ENCODE results near the gene COA8. TPM values are rescaled to one million over a fixed set of nuclear protein-coding genes. Genes with fewer than 3 reads are reported as not detected.

The COA8 gene
- total RNA-seq, 1 donor from 2014 or later = 42.0 TPM

DNA sequence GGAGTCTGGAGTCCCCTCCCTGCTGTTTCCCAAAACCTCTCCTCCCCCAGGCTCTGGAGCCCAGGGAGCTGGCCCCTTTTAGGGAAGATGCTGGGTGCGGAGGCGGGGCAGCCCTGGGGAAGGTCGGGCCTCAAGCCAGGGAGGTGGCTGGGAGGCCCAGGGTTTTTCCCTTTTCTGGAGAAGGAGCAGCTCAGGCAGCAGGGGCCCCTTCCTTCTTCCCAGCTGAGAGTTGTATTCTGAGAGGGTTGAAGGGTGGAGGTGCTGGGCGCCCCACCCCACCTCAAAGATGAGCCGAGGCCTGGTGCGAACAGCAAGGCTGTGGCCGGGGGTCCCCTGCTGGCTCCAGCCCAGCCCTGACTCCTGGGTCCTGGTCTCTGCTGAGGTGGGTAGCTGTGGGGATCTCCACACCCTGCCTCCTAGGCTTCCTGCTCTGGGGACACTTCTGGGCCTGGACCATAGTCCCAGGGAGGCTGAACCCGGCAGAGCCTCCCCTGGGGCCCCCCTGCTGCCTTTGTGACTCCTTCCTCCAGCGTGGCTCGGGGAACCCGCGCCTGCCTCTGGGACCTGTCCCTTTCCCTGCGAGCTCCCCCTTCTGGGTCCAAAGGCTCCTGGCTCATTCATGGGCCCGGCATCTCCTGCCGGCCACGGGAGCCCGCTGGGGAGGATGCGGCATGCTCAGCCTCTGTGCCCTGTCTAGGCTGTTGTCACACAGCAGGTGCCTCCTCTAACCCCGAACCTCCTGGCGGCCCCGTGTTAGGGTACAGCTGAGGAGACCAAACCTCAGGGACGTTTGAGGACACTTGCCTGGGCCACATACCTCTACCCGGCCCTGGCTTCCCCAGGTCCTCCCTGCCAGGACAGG is 29.4 kb upstream of the COA8 start:
- peaks cover 25% of the 10 kb centered on the region for H3K4me1 Mint-ChIP-seq (ENCODE audit: unreplicated experiment)

DNA sequence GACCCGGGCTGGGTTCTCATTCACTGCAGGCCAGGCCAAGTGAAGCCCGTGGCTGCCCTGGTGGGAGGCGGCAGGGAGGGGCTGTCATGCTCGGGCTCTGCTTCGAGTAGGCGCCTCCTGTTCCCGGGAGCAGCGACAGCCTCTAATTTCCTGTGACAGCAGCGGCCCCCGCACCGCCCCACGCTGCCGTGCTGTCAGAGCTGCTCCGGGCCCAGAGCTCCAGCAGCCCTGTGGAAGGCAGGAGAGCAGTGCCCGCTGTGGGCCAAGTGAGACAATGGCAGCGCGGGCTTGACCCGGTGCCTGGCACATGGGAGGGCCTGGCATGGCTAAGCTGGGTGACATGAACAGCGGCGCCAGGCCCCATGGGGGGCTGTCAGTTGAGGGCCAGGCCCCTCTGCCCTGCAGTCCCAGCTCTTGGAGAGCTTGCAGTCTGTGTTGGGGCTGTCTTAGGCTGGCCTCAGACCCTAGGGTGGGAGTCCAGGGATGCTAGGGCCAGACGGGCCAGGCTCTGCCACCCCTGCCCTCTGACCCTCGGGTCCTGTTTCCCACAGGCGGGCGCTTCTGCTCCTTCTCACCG is 28.7 kb upstream of the COA8 start:
- Mint-ChIP-seq H3K27me3 (ENCODE audit: unreplicated experiment) (no peaks in the 10 kb centered on the region), H3K36me3 (ENCODE audit: unreplicated experiment) (no peaks in the 10 kb centered on the region), H3K9me3 (ENCODE audit: unreplicated experiment) (no peaks in the 10 kb centered on the region), H3K4me1 (ENCODE audit: unreplicated experiment) (peaks cover 21% of the 10 kb centered on the region), H3K27ac (ENCODE audit: unreplicated experiment) (no peak overlapping the region), H3K4me3 (ENCODE audit: unreplicated experiment) (no peak overlapping the region)
- no peak for DNase-seq (ENCODE audit: extremely low spot score, unreplicated experiment)
- TF ChIP-seq, protein P1, sequence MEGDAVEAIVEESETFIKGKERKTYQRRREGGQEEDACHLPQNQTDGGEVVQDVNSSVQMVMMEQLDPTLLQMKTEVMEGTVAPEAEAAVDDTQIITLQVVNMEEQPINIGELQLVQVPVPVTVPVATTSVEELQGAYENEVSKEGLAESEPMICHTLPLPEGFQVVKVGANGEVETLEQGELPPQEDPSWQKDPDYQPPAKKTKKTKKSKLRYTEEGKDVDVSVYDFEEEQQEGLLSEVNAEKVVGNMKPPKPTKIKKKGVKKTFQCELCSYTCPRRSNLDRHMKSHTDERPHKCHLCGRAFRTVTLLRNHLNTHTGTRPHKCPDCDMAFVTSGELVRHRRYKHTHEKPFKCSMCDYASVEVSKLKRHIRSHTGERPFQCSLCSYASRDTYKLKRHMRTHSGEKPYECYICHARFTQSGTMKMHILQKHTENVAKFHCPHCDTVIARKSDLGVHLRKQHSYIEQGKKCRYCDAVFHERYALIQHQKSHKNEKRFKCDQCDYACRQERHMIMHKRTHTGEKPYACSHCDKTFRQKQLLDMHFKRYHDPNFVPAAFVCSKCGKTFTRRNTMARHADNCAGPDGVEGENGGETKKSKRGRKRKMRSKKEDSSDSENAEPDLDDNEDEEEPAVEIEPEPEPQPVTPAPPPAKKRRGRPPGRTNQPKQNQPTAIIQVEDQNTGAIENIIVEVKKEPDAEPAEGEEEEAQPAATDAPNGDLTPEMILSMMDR (IDR thresholded peaks at IDR 0.05) = no peak

More for the DNA sequence above, 29.4 kb upstream of the COA8 start:
- Mint-ChIP-seq H3K27me3 (ENCODE audit: unreplicated experiment) (no peaks in the 10 kb centered on the region), H3K27ac (ENCODE audit: unreplicated experiment) (no peak overlapping the region), H3K4me3 (ENCODE audit: unreplicated experiment) (no peak overlapping the region), H3K36me3 (ENCODE audit: unreplicated experiment) (no peaks in the 10 kb centered on the region), H3K9me3 (ENCODE audit: unreplicated experiment) (no peaks in the 10 kb centered on the region)
- TF ChIP-seq, protein P1 (IDR thresholded peaks at IDR 0.05) = no peak
- no peak for DNase-seq (ENCODE audit: extremely low spot score, unreplicated experiment)

DNA sequence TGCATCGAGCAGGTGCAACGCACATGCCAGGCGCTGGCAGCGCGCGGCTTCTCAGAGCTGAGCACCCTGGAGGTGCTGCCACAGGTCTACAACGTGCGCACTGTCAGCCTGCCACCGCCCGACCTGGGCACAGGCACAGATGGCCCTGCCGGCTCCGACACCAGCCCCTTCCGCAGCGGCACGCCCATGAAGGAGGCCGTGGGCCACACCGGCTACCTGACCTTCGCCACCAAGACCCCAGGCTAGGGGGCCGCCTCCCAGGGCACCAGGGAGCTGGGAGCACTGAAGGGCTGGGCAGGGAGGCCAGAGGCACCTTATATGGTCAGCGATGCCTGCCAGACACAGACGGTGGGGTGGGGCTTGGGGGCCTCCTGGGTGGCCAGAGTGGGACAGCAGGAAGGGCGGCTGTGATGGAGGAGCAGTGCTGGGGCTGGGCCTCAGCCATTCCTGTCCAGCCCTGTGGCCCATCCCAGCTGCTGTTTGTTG is 28.1 kb upstream of the COA8 start:
- H3K9me3 Mint-ChIP-seq (ENCODE audit: unreplicated experiment) = no peaks in the 10 kb centered on the region
- H3K27ac Mint-ChIP-seq (ENCODE audit: unreplicated experiment) = no peak overlapping the region
- H3K27me3 Mint-ChIP-seq (ENCODE audit: unreplicated experiment) = no peaks in the 10 kb centered on the region
- H3K4me1 Mint-ChIP-seq (ENCODE audit: unreplicated experiment) = peaks cover 23% of the 10 kb centered on the region
- no peaks in the 10 kb centered on the region for H3K36me3 Mint-ChIP-seq (ENCODE audit: unreplicated experiment)
- H3K4me3 Mint-ChIP-seq (ENCODE audit: unreplicated experiment) = no peak overlapping the region
- TF ChIP-seq, protein P1 (IDR thresholded peaks at IDR 0.05) = no peak
- no peak for DNase-seq (ENCODE audit: extremely low spot score, unreplicated experiment)

DNA sequence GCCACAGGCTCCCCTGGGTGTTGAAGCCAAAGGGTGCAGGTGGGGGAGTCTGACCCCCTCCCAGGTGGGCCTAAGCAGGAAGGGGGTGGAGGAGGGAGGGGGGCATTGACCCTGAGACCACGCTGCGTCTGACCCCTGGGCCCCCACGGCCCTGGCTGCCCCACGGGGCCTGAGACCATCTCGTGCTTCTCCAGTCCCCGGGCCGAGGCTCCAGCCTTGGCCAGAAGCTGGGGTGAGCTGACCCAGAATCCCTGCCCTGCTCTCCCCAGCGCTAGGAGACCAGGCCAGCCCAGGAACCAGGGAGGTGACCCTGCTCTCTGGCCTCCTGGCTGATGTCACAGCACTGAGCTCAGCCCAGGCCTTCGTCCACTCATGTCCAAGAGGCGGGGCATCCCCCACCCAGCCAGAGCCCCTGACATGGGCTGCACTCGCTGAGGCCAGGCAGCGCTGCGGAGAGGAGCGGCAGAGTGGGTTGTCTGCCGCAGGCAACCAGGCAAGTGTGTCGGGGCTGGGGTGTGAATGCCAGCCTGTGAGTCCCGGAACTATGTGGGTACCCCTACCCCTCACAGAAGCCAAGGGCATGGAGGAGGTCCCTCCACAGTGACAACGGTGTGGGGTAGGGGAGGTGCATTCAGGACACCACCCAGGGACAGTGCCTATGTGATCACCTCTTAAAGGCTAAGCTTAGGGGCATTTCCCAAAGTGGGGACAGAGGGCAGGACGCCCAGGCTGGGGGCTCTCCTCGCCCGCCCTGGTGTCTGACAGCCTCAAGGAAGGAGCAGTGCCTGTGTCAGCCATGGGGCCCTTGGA is 27.5 kb upstream of the COA8 start:
- Mint-ChIP-seq H3K4me3 (ENCODE audit: unreplicated experiment) (no peak overlapping the region), H3K4me1 (ENCODE audit: unreplicated experiment) (peaks cover 21% of the 10 kb centered on the region), H3K27ac (ENCODE audit: unreplicated experiment) (no peak overlapping the region), H3K36me3 (ENCODE audit: unreplicated experiment) (no peaks in the 10 kb centered on the region), H3K9me3 (ENCODE audit: unreplicated experiment) (no peaks in the 10 kb centered on the region), H3K27me3 (ENCODE audit: unreplicated experiment) (no peaks in the 10 kb centered on the region)
- TF ChIP-seq, protein P1 (IDR thresholded peaks at IDR 0.05) = no peak
- DNase-seq (ENCODE audit: extremely low spot score, unreplicated experiment) = no peak

Measured in osteocyte (in vitro differentiated cells).